Neural cell (in vitro differentiated cells): ENCODE results near the gene SHD.

Source experiments
- EP300 ChIP-seq: fragments of 450-650 bp; conservative IDR thresholded peaks from 2 replicates; pipeline ENCODE4 v1.6.1; 2014; ENCODE audit warnings: antibody characterized with exemption, mild to moderate bottlenecking, moderate library complexity; ENCODE audit not compliant: poor library complexity, severe bottlenecking
- EZH2 ChIP-seq: fragments of 200-600, 300-800 bp; shearing (Covaris generic), sonication (generic); IDR thresholded peaks from 2 replicates; pipeline ENCODE4 v1.6.1; 2014; ENCODE audit warnings: antibody characterized with exemption, low read length, borderline replicate concordance, mild to moderate bottlenecking; ENCODE audit not compliant: insufficient read depth, poor library complexity, severe bottlenecking
- MXI1 ChIP-seq: fragments of 450-650 bp; conservative IDR thresholded peaks from 2 replicates; pipeline ENCODE4 v1.6.1; 2014; ENCODE audit warnings: antibody characterized with exemption, mild to moderate bottlenecking; ENCODE audit not compliant: poor library complexity, severe bottlenecking
- POLR2AphosphoS5 ChIP-seq: IDR thresholded peaks from 2 replicates; pipeline ENCODE4 v1.6.1; 2012
- RAD21 ChIP-seq: fragments of 450-650 bp; conservative IDR thresholded peaks from 2 replicates; pipeline ENCODE4 v1.6.1; 2014; ENCODE audit warnings: antibody characterized with exemption, mild to moderate bottlenecking, moderate library complexity
- SMC3 ChIP-seq: fragments of 450-650 bp; conservative IDR thresholded peaks from 2 replicates; pipeline ENCODE4 v1.6.1; 2014; ENCODE audit warnings: antibody characterized with exemption, mild to moderate bottlenecking, moderate library complexity; ENCODE audit not compliant: poor library complexity
- TF ChIP-seq, protein P1 (sequence below): fragments of 450-650 bp; IDR thresholded peaks from 2 replicates; pipeline ENCODE4 v1.5.1; 2014; ENCODE audit warnings: antibody characterized with exemption, mild to moderate bottlenecking, moderate library complexity; ENCODE audit not compliant: poor library complexity, severe bottlenecking
- TF ChIP-seq, protein P2 (sequence below): IDR thresholded peaks from 2 replicates; pipeline ENCODE4 v1.6.1; 2012; ENCODE audit warnings: borderline replicate concordance

DNA sequence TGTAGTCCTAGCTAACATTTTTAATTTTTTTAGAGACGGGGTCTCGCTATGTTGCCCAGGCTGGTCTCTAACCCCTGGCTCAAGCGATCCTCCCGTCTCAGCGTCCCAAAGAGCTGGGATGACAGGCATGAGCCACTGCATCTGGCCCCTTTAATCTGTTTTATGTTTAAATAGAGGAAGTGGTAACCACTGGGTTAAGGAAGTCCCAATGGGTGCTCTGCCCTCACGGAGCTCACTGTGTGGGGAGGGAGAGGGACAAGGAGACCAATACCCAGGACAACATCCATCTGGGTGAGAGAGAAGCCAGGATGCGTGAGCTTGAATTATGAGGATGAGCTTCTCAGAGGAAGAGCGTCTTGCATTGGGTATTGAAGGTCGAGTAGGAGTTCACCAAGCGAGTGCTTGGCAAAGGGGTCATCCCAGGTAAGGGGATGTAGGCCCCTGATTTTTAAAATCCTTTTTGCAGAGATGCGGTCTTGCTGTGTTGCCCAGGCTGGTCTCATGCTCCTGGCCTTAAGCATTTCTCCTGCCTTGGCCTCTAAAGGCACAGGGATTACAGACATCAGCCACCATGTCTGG lies 18.4 kb upstream of the SHD start:
- TF ChIP-seq, protein P1, sequence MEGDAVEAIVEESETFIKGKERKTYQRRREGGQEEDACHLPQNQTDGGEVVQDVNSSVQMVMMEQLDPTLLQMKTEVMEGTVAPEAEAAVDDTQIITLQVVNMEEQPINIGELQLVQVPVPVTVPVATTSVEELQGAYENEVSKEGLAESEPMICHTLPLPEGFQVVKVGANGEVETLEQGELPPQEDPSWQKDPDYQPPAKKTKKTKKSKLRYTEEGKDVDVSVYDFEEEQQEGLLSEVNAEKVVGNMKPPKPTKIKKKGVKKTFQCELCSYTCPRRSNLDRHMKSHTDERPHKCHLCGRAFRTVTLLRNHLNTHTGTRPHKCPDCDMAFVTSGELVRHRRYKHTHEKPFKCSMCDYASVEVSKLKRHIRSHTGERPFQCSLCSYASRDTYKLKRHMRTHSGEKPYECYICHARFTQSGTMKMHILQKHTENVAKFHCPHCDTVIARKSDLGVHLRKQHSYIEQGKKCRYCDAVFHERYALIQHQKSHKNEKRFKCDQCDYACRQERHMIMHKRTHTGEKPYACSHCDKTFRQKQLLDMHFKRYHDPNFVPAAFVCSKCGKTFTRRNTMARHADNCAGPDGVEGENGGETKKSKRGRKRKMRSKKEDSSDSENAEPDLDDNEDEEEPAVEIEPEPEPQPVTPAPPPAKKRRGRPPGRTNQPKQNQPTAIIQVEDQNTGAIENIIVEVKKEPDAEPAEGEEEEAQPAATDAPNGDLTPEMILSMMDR, result no peak
- TF ChIP-seq, protein P2, sequence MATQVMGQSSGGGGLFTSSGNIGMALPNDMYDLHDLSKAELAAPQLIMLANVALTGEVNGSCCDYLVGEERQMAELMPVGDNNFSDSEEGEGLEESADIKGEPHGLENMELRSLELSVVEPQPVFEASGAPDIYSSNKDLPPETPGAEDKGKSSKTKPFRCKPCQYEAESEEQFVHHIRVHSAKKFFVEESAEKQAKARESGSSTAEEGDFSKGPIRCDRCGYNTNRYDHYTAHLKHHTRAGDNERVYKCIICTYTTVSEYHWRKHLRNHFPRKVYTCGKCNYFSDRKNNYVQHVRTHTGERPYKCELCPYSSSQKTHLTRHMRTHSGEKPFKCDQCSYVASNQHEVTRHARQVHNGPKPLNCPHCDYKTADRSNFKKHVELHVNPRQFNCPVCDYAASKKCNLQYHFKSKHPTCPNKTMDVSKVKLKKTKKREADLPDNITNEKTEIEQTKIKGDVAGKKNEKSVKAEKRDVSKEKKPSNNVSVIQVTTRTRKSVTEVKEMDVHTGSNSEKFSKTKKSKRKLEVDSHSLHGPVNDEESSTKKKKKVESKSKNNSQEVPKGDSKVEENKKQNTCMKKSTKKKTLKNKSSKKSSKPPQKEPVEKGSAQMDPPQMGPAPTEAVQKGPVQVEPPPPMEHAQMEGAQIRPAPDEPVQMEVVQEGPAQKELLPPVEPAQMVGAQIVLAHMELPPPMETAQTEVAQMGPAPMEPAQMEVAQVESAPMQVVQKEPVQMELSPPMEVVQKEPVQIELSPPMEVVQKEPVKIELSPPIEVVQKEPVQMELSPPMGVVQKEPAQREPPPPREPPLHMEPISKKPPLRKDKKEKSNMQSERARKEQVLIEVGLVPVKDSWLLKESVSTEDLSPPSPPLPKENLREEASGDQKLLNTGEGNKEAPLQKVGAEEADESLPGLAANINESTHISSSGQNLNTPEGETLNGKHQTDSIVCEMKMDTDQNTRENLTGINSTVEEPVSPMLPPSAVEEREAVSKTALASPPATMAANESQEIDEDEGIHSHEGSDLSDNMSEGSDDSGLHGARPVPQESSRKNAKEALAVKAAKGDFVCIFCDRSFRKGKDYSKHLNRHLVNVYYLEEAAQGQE, result no peak
- no peak for TF ChIP-seq EP300
- no peak for TF ChIP-seq SMC3
- TF ChIP-seq RAD21, result no peak
- TF ChIP-seq POLR2AphosphoS5, result no peak
- no peak for TF ChIP-seq MXI1
- TF ChIP-seq EZH2, result no peak
